HEK293 (cell line): ENCODE measurements around the gene OR1E2.

ENCODE experiments used
- CTCF ChIA-PET: fragments of 350-600 bp; formaldehyde crosslinking; extraction: SDS; loops from one replicate; lab custom pipeline; 2021; ENCODE audit warnings: antibody characterized with exemption; lab: Yijun Ruan, JAX
- POLR2A ChIA-PET: fragments of 300-600 bp; formaldehyde crosslinking; extraction: SDS; loops from one replicate; lab custom pipeline; 2020; ENCODE audit warnings: antibody characterized with exemption, inconsistent platforms; lab: Yijun Ruan, JAX
- H3K27ac ChIP-seq: fragments of 200-500 bp; sonication (Bioruptor generic); 2 replicates; pipeline ENCODE4 v1.5.1; 2014; ENCODE audit warnings: low read depth, low read length, control low read depth, inconsistent platforms; ENCODE audit errors: extremely low read depth
- H3K36me3 ChIP-seq, 2 experiments: fragments of 200-500 bp in 1 of 2; sonication (Bioruptor generic) in 1 of 2; 1 replicate in 1 of 2; 2 replicates in 1 of 2; pipeline ENCODE4 v1.5.1; 2014 to 2017; ENCODE audit warnings: inconsistent platforms in 2 of 2, low read length in 2 of 2; ENCODE audit not compliant: control insufficient read depth in 2 of 2, insufficient read depth in 1 of 2
- H3K4me1 ChIP-seq: fragments of 200-500 bp; sonication (Bioruptor generic); 2 replicates; pipeline ENCODE4 v1.5.1; 2014; ENCODE audit warnings: mild to moderate bottlenecking, low read length, inconsistent platforms; ENCODE audit not compliant: control insufficient read depth, insufficient read depth
- H3K4me3 ChIP-seq: 2 replicates; pipeline ENCODE4 v1.5.1; 2011; ENCODE audit warnings: low read depth, mild to moderate bottlenecking, control low read depth, low read length, moderate library complexity
- H3K9me3 ChIP-seq: fragments of 200-500 bp; sonication (Bioruptor generic); 2 replicates; pipeline ENCODE4 v1.5.1; 2014; ENCODE audit warnings: low read depth, low read length, inconsistent platforms; ENCODE audit not compliant: control insufficient read depth, insufficient read depth
- PRDM6 ChIP-seq: fragments of 450-650 bp; formaldehyde crosslinking; IDR thresholded peaks from 2 replicates; pipeline ENCODE4 v1.5.1; 2017; ENCODE audit warnings: missing biosample characterization, missing genetic modification characterization
- RBAK ChIP-seq: fragments of 450-650 bp; formaldehyde crosslinking; IDR thresholded peaks from 2 replicates; pipeline ENCODE4 v1.5.1; 2016; ENCODE audit warnings: missing biosample characterization, missing genetic modification characterization
- TCF7L2 ChIP-seq: IDR thresholded peaks from 2 replicates; pipeline ENCODE4 v1.6.1; 2011; ENCODE audit warnings: low read depth, mild to moderate bottlenecking, inconsistent platforms, low read length, moderate library complexity, borderline replicate concordance
- WT1 ChIP-seq: fragments of 450-650 bp; formaldehyde crosslinking; IDR thresholded peaks from 2 replicates; pipeline ENCODE4 v1.5.1; 2016; ENCODE audit warnings: missing biosample characterization, missing genetic modification characterization
- ZBTB10 ChIP-seq: fragments of 450-650 bp; formaldehyde crosslinking; IDR thresholded peaks from 2 replicates; pipeline ENCODE4 v1.5.1; 2016; ENCODE audit warnings: missing biosample characterization, missing genetic modification characterization
- ZBTB17 ChIP-seq: fragments of 450-650 bp; formaldehyde crosslinking; IDR thresholded peaks from 2 replicates; pipeline ENCODE4 v1.5.1; 2016; ENCODE audit warnings: missing biosample characterization, missing genetic modification characterization
- ZBTB44 ChIP-seq: fragments of 450-650 bp; IDR thresholded peaks from 2 replicates; pipeline ENCODE4 v1.5.1; 2018; ENCODE audit warnings: missing biosample characterization, mild to moderate bottlenecking, missing genetic modification characterization
- ZIC2 ChIP-seq: fragments of 450-650 bp; formaldehyde crosslinking; IDR thresholded peaks from 2 replicates; pipeline ENCODE4 v1.5.1; 2016; ENCODE audit warnings: missing biosample characterization, missing genetic modification characterization
- ZNF146 ChIP-seq: fragments of 450-650 bp; formaldehyde crosslinking; IDR thresholded peaks from 2 replicates; pipeline ENCODE4 v1.5.1; 2016; ENCODE audit warnings: missing biosample characterization, missing genetic modification characterization
- ZNF19 ChIP-seq: fragments of 450-650 bp; formaldehyde crosslinking; IDR thresholded peaks from 2 replicates; pipeline ENCODE4; 2016; ENCODE audit warnings: missing biosample characterization, missing genetic modification characterization, low read depth
- ZNF24 ChIP-seq: fragments of 450-650 bp; formaldehyde crosslinking; IDR thresholded peaks from 2 replicates; pipeline ENCODE4 v1.5.1; 2016; ENCODE audit warnings: missing biosample characterization, missing genetic modification characterization
- ZNF26 ChIP-seq: fragments of 450-650 bp; formaldehyde crosslinking; IDR thresholded peaks from 2 replicates; pipeline ENCODE4 v1.5.1; 2016; ENCODE audit warnings: missing biosample characterization, missing genetic modification characterization
- ZNF266 ChIP-seq: fragments of 450-650 bp; formaldehyde crosslinking; IDR thresholded peaks from 2 replicates; pipeline ENCODE4 v1.5.1; 2016; ENCODE audit warnings: missing biosample characterization, missing genetic modification characterization, low read depth
- ZNF426 ChIP-seq: fragments of 450-650 bp; formaldehyde crosslinking; IDR thresholded peaks from 2 replicates; pipeline ENCODE4 v1.5.1; 2017; ENCODE audit warnings: missing biosample characterization, missing genetic modification characterization, mild to moderate bottlenecking, inconsistent platforms, moderate library complexity
- ZNF596 ChIP-seq: fragments of 450-650 bp; IDR thresholded peaks from 2 replicates; pipeline ENCODE4 v1.5.0; 2018; ENCODE audit warnings: missing biosample characterization, mild to moderate bottlenecking, missing genetic modification characterization, moderate library complexity
- ZNF785 ChIP-seq: fragments of 450-650 bp; formaldehyde crosslinking; IDR thresholded peaks from 2 replicates; pipeline ENCODE4 v1.5.1; 2016; ENCODE audit warnings: missing biosample characterization, missing genetic modification characterization
- ZNF830 ChIP-seq: fragments of 450-650 bp; IDR thresholded peaks from 2 replicates; pipeline ENCODE4 v1.5.0; 2018; ENCODE audit warnings: missing biosample characterization, missing genetic modification characterization, low read depth, mild to moderate bottlenecking, moderate library complexity
- ZNF843 ChIP-seq: fragments of 450-650 bp; formaldehyde crosslinking; IDR thresholded peaks from 2 replicates; pipeline ENCODE4 v1.5.1; 2016; ENCODE audit warnings: missing biosample characterization, missing genetic modification characterization
- ZXDB ChIP-seq: fragments of 450-650 bp; formaldehyde crosslinking; IDR thresholded peaks from 2 replicates; pipeline ENCODE4 v1.5.1; 2016; ENCODE audit warnings: missing biosample characterization, missing genetic modification characterization
- TF ChIP-seq, protein P1 (sequence below): fragments of 450-650 bp; formaldehyde crosslinking; IDR thresholded peaks from 2 replicates; pipeline ENCODE4 v1.5.1; 2016; ENCODE audit warnings: missing biosample characterization, missing genetic modification characterization

Gene OR1E2

GRCh38 chr17:3433741-3434140 is at the start of gene OR1E2:
Gene OR1E2, minus strand, starts transcription at chr17:3433841. Its CDS starts 0 bp downstream, at chr17:3433841.
- POLR2A ChIA-PET: no interaction called here
- Histone ChIP-seq H3K27ac (no peak within 1 kb of the TSS), H3K4me1 (no peaks in the 10 kb centered on the region), H3K4me3 (no peak within 1 kb of the TSS)
- TF ChIP-seq ZNF24 (tag by site-specific recombination) (no peak), ZNF830 (tag by site-specific recombination) (no peak), ZNF26 (tag by site-specific recombination) (no peak), ZNF19 (no peak), ZNF146 (tag by site-specific recombination) (no peak), ZNF266 (no peak), RBAK (tag by site-specific recombination) (no peak), ZBTB44 (tag by site-specific recombination) (no peak), ZBTB17 (tag by site-specific recombination) (no peak), ZNF426 (tag by site-specific recombination) (no peak), ZNF843 (no peak), ZXDB (tag by site-specific recombination) (no peak), TCF7L2 (no peak), ZBTB10 (tag by site-specific recombination) (no peak), ZNF596 (tag by site-specific recombination) (no peak), ZNF785 (no peak), WT1 (no peak), ZIC2 (tag by site-specific recombination) (no peak), PRDM6 (tag by site-specific recombination) (no peak)
- TF ChIP-seq, all 188 proteins: peak for 0
- CTCF ChIA-PET: no interaction called here
- H3K36me3 ChIP-seq: no peaks in the 10 kb centered on the region
- H3K9me3 ChIP-seq: 0 out of 2 replicates have a peak, but pooled peaks cover 3% of the 10 kb centered on the region

- no peak overlapping the region for H3K4me3 ChIP-seq
- ChIA-PET POLR2A (no interaction called here), CTCF (interaction anchor here (0.6 kb wide), 1 partner anchor 439 kb away, joined by 4 read pairs; no protein-coding TSS in a partner anchor)
- H3K27ac ChIP-seq: no peak overlapping the region
- H3K4me1 ChIP-seq: no peaks in the 10 kb centered on the region
- H3K9me3 ChIP-seq: no peaks in the 10 kb centered on the region
- H3K36me3 ChIP-seq: no peaks in the 10 kb centered on the region
- TF ChIP-seq, protein P1, sequence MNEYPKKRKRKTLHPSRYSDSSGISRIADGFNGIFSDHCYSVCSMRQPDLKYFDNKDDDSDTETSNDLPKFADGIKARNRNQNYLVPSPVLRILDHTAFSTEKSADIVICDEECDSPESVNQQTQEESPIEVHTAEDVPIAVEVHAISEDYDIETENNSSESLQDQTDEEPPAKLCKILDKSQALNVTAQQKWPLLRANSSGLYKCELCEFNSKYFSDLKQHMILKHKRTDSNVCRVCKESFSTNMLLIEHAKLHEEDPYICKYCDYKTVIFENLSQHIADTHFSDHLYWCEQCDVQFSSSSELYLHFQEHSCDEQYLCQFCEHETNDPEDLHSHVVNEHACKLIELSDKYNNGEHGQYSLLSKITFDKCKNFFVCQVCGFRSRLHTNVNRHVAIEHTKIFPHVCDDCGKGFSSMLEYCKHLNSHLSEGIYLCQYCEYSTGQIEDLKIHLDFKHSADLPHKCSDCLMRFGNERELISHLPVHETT (tag by site-specific recombination): no peak
- TF ChIP-seq ZNF426 (tag by site-specific recombination): no peak
Measured at GRCh38 chr17:3482852-3483251, 49.2 kb upstream of the OR1E2 start.
